Aorta (tissue), 5 donors: ENCODE measurements around the gene ATP5PO. TPM values are rescaled to one million over a fixed set of nuclear protein-coding genes. Genes with fewer than 3 reads are reported as not detected.

Source experiments
- ATAC-seq: fragments of 200-7000 bp; cut with Tn5 transposase; one replicate; pipeline ENCODE4 v1.9.1; 2022; ENCODE audit warnings: moderate library complexity; ENCODE audit not compliant: low FRiP score
- DNase-seq, 2 donors: peaks; one replicate each; pipeline ENCODE4 v3.0.0-alpha.2; 2020
- H3K27ac ChIP-seq, 2 donors: one replicate each; pipeline ENCODE4 v1.5.1; 2013; ENCODE audit warnings: low read length in 2 of 2, mild to moderate bottlenecking in 2 of 2, moderate library complexity in 2 of 2, control low read depth in 1 of 2, inconsistent platforms in 1 of 2, low read depth in 1 of 2
- H3K27me3 ChIP-seq, 2 donors: one replicate each; pipeline ENCODE4 v1.6.1; 2013; ENCODE audit warnings: control low read depth in 1 of 2, low read length in 1 of 2, mild to moderate bottlenecking in 1 of 2, moderate library complexity in 1 of 2; ENCODE audit not compliant: insufficient read depth in 2 of 2, control insufficient read depth in 1 of 2
- H3K36me3 ChIP-seq, 2 donors: one replicate each; pipeline ENCODE4 v1.6.1; 2013; ENCODE audit warnings: control low read depth in 1 of 2, low read length in 1 of 2, mild to moderate bottlenecking in 1 of 2; ENCODE audit not compliant: insufficient read depth in 2 of 2, control insufficient read depth in 1 of 2
- H3K4me1 ChIP-seq, 2 donors: one replicate each; pipeline ENCODE4 v1.6.1; 2013; ENCODE audit warnings: low read length in 2 of 2, control low read depth in 1 of 2, mild to moderate bottlenecking in 1 of 2, moderate library complexity in 1 of 2; ENCODE audit not compliant: insufficient read depth in 2 of 2, control insufficient read depth in 1 of 2
- H3K4me3 ChIP-seq, 2 donors: one replicate each; pipeline ENCODE4 v1.5.1; 2013; ENCODE audit warnings: low read length in 2 of 2, control low read depth in 1 of 2, mild to moderate bottlenecking in 1 of 2
- H3K9me3 ChIP-seq: one replicate; pipeline ENCODE4 v1.6.1; 2013; ENCODE audit warnings: mild to moderate bottlenecking, low read length; ENCODE audit not compliant: control insufficient read depth
- WGBS, 2 donors: extraction: QIAGEN DNeasy Blood & Tissue Kit; methylation state at CpG; one replicate each; pipeline ENCODE4 v1.1.7; 2013; 5-methylcytosine and 5-hydroxymethylcytosine counted together
- intact Hi-C, 2 donors: fragments of 100-400 bp; cut with DNase I; formaldehyde crosslinking; loops; one replicate each; pipeline versions ENCODE4 v1.14.2 to v1.15.0; 2022
- polyA plus RNA-seq, 2 donors: library from polyadenylated mRNA; stranded (reverse); fragments of 200-250 nt; gene quantifications; one replicate each; pipeline ENCODE4 v1.2.3, GENCODE V29; 2013
- total RNA-seq, 2 donors: library from RNA; stranded (reverse); fragmentation: NEBNext Ultra II Directional; extraction: Animal tissue kit (Norgen Biotek cat#: 25700); gene quantifications; one replicate each; pipeline ENCODE4 v1.2.1, GENCODE V29; 2021
- donor health status: healthy with polysubstance abuse.
- donor health status: Bipolar disorder and iron deficiency.
- donor health status: DM: no; HTN: no; CAD: no.
- donor health status: DM: no; HTN: no; CAD: no.
- donor health status: DM: yes; HTN: yes; CAD: no.

ATP5PO gene
- total and polyA plus RNA-seq, 4 donors, result 112 to 461 (median 177) TPM

DNA sequence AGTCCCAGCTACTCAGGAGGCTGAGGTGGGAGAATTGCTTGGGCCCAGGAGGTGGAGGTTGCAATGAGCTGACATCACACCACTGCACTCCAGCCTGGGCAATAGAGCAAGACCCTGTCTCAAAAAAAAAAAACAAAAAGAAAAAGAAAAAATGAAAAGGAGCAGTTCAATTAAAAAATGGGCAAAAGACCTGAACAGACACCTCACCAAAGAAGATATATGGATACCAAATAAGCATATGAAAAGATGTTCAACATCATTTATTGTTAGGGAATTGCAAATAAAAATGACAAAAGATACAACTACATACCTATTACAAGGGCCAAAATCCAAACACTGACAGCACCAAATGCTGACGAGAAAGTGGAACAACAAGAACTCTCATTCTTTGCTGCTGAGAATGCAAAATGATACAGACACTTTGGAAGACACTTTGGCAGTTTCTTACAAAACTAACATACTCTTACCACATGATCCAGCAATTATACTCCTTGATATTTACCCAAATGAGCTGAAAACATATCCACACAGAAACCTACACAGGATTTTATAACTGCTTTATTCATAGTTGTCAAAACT is 28.7 kb upstream of the ATP5PO start:
- DNase-seq (no peak), ATAC-seq (no peak)
- no peak overlapping the region for H3K4me3 ChIP-seq
- H3K9me3 ChIP-seq, result no peaks in the 10 kb centered on the region
- H3K27ac ChIP-seq, result no peak overlapping the region
- peaks cover 0 to 2% of the 10 kb centered on the region in 2 donors for H3K4me1 ChIP-seq
- 99 to 100% methylated on average over 1 of the region's 1 CpG for WGBS, 2 donors
- intact Hi-C loops, result no loop called here
- no peaks in the 10 kb centered on the region for H3K27me3 ChIP-seq
- no peaks in the 10 kb centered on the region for H3K36me3 ChIP-seq

DNA sequence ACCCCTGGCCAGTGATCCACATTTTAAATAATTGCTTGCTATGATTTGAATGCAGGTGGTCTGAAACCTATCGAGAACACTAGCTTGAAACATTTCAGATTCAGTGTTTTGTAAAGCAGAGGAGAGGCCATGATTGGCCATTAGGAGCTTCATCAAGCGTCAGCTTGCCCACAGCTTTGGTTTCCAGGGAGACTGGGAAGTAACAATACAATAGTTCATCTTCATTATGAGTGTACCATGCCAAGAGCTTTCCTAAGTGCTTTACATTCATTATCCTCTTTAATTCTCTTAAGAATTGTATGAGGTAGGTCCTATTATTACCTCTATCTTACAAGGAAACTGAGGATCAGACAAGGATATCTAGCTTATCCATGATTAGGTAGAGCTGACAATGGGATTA is 27.7 kb upstream of the ATP5PO start:
- no peak overlapping the region for H3K27ac ChIP-seq
- DNase-seq (no peak), ATAC-seq (no peak)
- WGBS, 2 donors, result 95 to 98% methylated on average over 2 of the region's 2 CpGs
- no peaks in the 10 kb centered on the region for H3K9me3 ChIP-seq
- H3K4me1 ChIP-seq, result peaks cover 0 to 2% of the 10 kb centered on the region in 2 donors
- intact Hi-C loops, result no loop called here
- no peak overlapping the region for H3K4me3 ChIP-seq
- H3K27me3 ChIP-seq, result no peaks in the 10 kb centered on the region
- no peaks in the 10 kb centered on the region for H3K36me3 ChIP-seq

DNA sequence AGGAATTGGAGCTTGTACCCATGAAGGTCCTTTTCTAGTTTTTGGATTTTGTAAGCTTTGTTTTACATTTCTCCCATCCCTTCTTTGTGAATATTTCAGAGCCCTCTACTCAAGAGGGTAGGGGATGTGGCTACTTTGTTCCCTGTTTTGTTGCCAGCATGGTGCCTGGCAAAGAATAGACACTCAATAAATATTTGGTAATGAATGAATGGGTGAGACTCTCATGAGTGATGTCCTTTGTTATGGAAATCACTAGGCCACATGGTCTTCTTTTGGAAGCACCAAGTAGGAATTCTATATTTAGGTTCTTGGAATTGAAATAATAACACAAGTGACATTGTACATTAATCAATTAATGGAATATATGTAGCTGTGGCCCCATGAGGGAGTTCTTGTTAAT is 26.8 kb upstream of the ATP5PO start:
- no peak overlapping the region for H3K4me3 ChIP-seq
- DNase-seq (no peak), ATAC-seq (no peak)
- peaks cover 0 to under 1% of the 10 kb centered on the region in 2 donors for H3K4me1 ChIP-seq
- intact Hi-C loops, result no loop called here
- H3K9me3 ChIP-seq, result no peaks in the 10 kb centered on the region
- H3K36me3 ChIP-seq, result no peaks in the 10 kb centered on the region
- H3K27ac ChIP-seq, result no peak overlapping the region
- no peaks in the 10 kb centered on the region for H3K27me3 ChIP-seq

DNA sequence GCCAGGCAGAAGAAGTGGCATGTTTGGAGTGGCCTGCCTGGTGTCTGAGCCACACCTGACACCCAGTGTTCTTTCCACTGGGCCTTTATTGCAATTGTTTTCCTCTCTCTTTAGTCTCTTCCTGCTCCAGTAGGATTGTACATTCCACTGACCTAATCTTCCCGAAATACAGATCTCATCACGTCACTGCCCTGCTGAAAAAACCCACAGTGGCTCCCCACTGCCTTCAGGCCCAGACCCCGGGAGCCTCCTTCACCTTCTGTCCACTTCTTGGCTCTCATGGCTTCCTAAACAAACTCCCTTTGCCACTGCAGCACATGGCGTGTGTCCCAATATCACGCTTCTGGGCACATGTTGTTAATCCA is 25.3 kb upstream of the ATP5PO start:
- Histone ChIP-seq H3K36me3 (no peaks in the 10 kb centered on the region), H3K9me3 (no peaks in the 10 kb centered on the region), H3K4me1 (no peaks in the 10 kb centered on the region), H3K4me3 (no peak overlapping the region), H3K27ac (no peak overlapping the region), H3K27me3 (no peaks in the 10 kb centered on the region)
- ATAC-seq (no peak), DNase-seq (no peak)
- 58 to 80% methylated on average over 5 of the region's 5 CpGs for WGBS, 2 donors
- intact Hi-C loops, result no loop called here

DNA sequence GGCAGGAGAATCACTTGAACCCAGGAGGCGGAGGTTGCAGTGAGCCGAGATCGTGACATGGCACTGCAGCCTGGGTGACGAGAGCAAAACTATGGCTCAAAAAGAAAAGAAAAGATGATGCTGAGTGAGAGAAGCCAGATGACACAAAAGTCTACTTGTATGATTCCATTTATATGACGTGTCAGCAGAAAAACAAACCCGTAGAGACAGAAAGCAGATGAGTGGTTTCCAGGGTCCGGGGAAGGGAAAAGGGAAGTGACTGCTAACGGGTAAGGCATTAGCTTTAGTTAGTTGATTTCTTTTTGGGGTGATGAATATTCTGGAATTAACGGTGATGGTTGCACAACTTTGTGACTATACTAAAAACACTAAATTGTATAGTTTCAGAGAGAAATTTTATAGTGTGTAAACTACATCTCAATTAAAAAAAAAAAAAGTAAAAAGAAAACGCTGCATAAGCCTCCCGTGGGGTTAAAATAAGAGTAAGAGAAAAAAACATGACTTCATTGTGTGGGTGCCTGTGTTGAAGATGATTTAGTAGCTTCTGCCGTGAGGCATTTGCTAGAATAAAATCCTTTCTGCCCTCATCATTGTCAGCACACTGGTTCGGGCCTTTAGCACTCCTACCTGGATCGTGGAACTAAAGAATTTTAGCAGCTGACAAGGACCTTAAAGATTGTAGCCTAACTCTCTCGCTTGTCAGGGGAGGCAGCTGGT is 24.7 kb upstream of the ATP5PO start:
- DNase-seq, result no peak
- WGBS, 2 donors, result 93% methylated on average over 15 of the region's 15 CpGs
- Histone ChIP-seq H3K9me3 (no peaks in the 10 kb centered on the region), H3K4me1 (no peaks in the 10 kb centered on the region), H3K27ac (no peak overlapping the region), H3K4me3 (no peak overlapping the region), H3K27me3 (no peaks in the 10 kb centered on the region), H3K36me3 (no peaks in the 10 kb centered on the region)
- no peak for ATAC-seq
- intact Hi-C loops, result no loop called here

DNA sequence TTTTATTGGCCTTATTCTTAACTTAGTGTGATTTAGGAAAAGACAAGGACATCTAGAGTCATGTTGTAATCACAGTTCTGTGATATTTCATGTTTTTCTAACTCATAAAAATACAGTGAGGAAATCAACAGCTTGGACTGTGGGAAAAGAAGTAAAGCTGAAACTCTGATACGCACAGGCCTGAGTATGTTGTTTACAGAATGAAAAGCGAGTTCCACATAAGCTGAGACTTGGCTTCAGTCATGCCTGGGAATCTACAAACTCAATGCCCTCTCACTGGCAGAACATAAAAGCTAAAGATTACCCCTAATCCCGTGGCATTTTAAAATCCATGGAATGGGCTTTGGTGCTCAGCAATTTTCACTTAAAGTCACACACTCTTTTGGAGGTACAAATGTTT is 23.6 kb upstream of the ATP5PO start:
- Histone ChIP-seq H3K36me3 (no peaks in the 10 kb centered on the region), H3K9me3 (no peaks in the 10 kb centered on the region), H3K27ac (no peak overlapping the region), H3K4me1 (no peaks in the 10 kb centered on the region), H3K27me3 (no peaks in the 10 kb centered on the region), H3K4me3 (no peak overlapping the region)
- DNase-seq (no peak), ATAC-seq (no peak)
- intact Hi-C loops, result loop anchor here in 1 of 2 donors (5.0 kb wide), 1 partner anchor 408 kb away; no protein-coding TSS in a partner anchor
- 29 to 33% methylated on average over 3 of the region's 3 CpGs for WGBS, 2 donors

DNA sequence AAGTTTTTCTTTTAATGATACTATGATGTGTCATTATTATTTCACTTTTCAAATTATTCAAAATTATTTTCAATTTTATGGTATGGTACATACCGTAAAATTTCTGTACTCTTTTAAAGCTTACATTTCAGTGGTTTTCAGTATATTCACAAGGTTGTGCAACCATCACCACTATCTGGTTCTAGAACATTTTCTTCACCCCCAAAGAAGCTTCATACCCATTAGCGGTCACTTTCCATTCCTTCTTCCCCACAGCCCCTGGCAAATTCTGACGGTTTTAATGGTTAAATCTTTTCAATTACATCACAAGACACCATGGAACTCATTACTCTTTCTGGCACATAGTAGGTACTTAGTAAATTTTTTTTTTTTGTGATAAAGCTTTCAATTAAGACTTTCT is 22.8 kb upstream of the ATP5PO start:
- H3K9me3 ChIP-seq, result no peaks in the 10 kb centered on the region
- no peak overlapping the region for H3K27ac ChIP-seq
- DNase-seq (no peak), ATAC-seq (no peak)
- no peaks in the 10 kb centered on the region for H3K4me1 ChIP-seq
- H3K27me3 ChIP-seq, result no peaks in the 10 kb centered on the region
- 92 to 97% methylated on average over 3 of the region's 3 CpGs for WGBS, 2 donors
- intact Hi-C loops, result loop anchor here in 1 of 2 donors (5.0 kb wide), 1 partner anchor 409 kb away; no protein-coding TSS in a partner anchor
- no peak overlapping the region for H3K4me3 ChIP-seq
- no peaks in the 10 kb centered on the region for H3K36me3 ChIP-seq

DNA sequence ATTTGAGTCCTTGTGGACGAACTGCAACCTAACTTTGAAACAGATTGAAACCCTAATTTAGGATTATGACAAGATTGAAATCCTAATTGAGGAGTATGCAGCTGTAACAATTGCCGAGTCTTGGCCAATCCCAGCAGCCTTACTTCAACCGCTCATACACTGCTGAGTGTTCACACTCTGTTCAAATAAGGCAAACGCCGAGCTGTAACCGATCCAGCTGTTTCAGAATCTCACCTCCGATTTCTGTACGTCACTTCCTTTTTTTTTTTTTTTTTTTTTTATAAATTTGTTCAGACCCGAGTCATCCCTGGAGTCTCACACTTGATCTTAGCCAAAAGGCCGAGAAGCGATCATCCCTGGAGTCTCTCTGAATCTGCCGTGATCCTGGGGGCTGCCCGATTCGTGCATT is 22.3 kb upstream of the ATP5PO start:
- Histone ChIP-seq H3K27ac (no peak overlapping the region), H3K4me1 (no peaks in the 10 kb centered on the region), H3K36me3 (no peaks in the 10 kb centered on the region), H3K4me3 (no peak overlapping the region), H3K27me3 (no peaks in the 10 kb centered on the region), H3K9me3 (no peaks in the 10 kb centered on the region)
- no peak for DNase-seq
- intact Hi-C loops, result loop anchor here in 1 of 2 donors (5.0 kb wide), 1 partner anchor 409 kb away; no protein-coding TSS in a partner anchor
- WGBS, 2 donors, result 94 to 95% methylated on average over 14 of the region's 14 CpGs
- ATAC-seq, result no peak

DNA sequence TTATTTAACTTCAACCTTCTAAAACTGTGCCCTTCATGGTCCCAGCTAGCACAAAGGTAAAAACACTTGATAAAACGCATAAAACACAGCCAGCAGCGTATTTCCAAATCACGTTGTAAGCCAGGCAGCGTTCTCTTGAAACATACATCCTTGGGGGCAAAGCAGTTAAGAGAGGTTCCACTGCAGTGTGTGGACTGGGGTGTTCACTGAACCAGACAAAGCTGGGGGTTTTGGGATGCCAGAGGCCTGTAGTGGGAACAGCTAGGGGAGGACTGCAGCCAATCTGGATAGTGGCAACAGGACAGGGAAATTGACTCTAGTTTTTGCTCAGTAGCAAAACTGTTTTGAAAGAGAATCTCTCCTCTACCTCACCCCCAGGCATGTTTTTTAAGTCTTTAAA is 21.5 kb upstream of the ATP5PO start:
- no peaks in the 10 kb centered on the region for H3K36me3 ChIP-seq
- H3K9me3 ChIP-seq, result no peaks in the 10 kb centered on the region
- intact Hi-C loops, result loop anchor here in 1 of 2 donors (5.0 kb wide), 1 partner anchor 410 kb away; no protein-coding TSS in a partner anchor
- H3K27ac ChIP-seq, result no peak overlapping the region
- DNase-seq, result no peak
- WGBS, 2 donors, result 93% methylated on average over 4 of the region's 4 CpGs
- no peaks in the 10 kb centered on the region for H3K4me1 ChIP-seq
- H3K4me3 ChIP-seq, result no peak overlapping the region
- no peaks in the 10 kb centered on the region for H3K27me3 ChIP-seq
- ATAC-seq, result no peak
